Measurements from ENCODE around the gene MAP3K5.

MAP3K5 gene

GRCh38 chr6:136728033-136728939 is 64.0 kb downstream of the MAP3K5 start:
- H2BK15ac ChIP-seq (replicated peaks; ENCODE audit: low read depth) = no peak overlapping the region
- H3K4ac ChIP-seq (ENCODE audit: low read depth, low read length) = no peak overlapping the region
- no CpG with 5 or more reads among the region's 2 CpGs for WGBS (ENCODE audit: extremely low coverage, insufficient coverage, low lambda C conversion rate)
- no peak overlapping the region for H3K4me2 ChIP-seq (ENCODE audit: low read length)
- no peak overlapping the region for H3K27ac ChIP-seq (ENCODE audit: low read depth, low read length)
- H3K36me3 ChIP-seq (ENCODE audit: control insufficient read depth, insufficient read depth, low read length) = no peaks in the 10 kb centered on the region
- H3K79me1 ChIP-seq (ENCODE audit: low read length) = no peaks in the 10 kb centered on the region
- H4K5ac ChIP-seq (ENCODE audit: low read length) = no peak overlapping the region
- no peak overlapping the region for H3K56ac ChIP-seq (ENCODE audit: low read length)
- no peak overlapping the region for H2BK5ac ChIP-seq (ENCODE audit: low read length)
- no peaks in the 10 kb centered on the region for H3K79me2 ChIP-seq (ENCODE audit: control insufficient read depth, insufficient read depth, low read length)
- H3K23ac ChIP-seq (ENCODE audit: low read length) = no peak overlapping the region
- no peaks in the 10 kb centered on the region for H3K4me1 ChIP-seq (ENCODE audit: control insufficient read depth, low read depth, low read length)
- no peak for DNase-seq
- no peak overlapping the region for H3K4me3 ChIP-seq (ENCODE audit: low read length)
- no peaks in the 10 kb centered on the region for H3K27me3 ChIP-seq (ENCODE audit: insufficient read depth, low read length, poor library complexity)
- no peak overlapping the region for H4K8ac ChIP-seq (ENCODE audit: low read depth, low read length)
- no peak overlapping the region for H2BK120ac ChIP-seq (ENCODE audit: low read depth, low read length)
- H3K9ac ChIP-seq (ENCODE audit: low read length) = no peak overlapping the region
- no peak overlapping the region for H2AK5ac ChIP-seq (ENCODE audit: low read length)
- no peak overlapping the region for H3K18ac ChIP-seq (ENCODE audit: low read length)

GRCh38 chr6:136726837-136727557 is 65.3 kb downstream of the MAP3K5 start:
- Histone ChIP-seq H3K36me3 (ENCODE audit: control insufficient read depth, insufficient read depth, low read length) (no peaks in the 10 kb centered on the region), H3K4me3 (ENCODE audit: low read length) (no peak overlapping the region), H2BK120ac (ENCODE audit: low read depth, low read length) (no peak overlapping the region), H3K4me2 (ENCODE audit: low read length) (no peak overlapping the region), H3K18ac (ENCODE audit: low read length) (no peak overlapping the region), H3K27ac (ENCODE audit: low read depth, low read length) (no peak overlapping the region), H3K27me3 (ENCODE audit: insufficient read depth, low read length, poor library complexity) (no peaks in the 10 kb centered on the region), H4K8ac (ENCODE audit: low read depth, low read length) (no peak overlapping the region), H3K9ac (ENCODE audit: low read length) (no peak overlapping the region), H2AK5ac (ENCODE audit: low read length) (no peak overlapping the region), H2BK5ac (ENCODE audit: low read length) (no peak overlapping the region), H3K79me1 (ENCODE audit: low read length) (no peaks in the 10 kb centered on the region), H3K56ac (ENCODE audit: low read length) (no peak overlapping the region), H4K5ac (ENCODE audit: low read length) (no peak overlapping the region), H3K4ac (ENCODE audit: low read depth, low read length) (no peak overlapping the region), H3K4me1 (ENCODE audit: control insufficient read depth, low read depth, low read length) (no peaks in the 10 kb centered on the region), H3K79me2 (ENCODE audit: control insufficient read depth, insufficient read depth, low read length) (no peaks in the 10 kb centered on the region), H3K23ac (ENCODE audit: low read length) (no peak overlapping the region), H2BK15ac (replicated peaks; ENCODE audit: low read depth) (no peak overlapping the region)
- no peak for DNase-seq
- no CpG with 5 or more reads among the region's 3 CpGs for WGBS (ENCODE audit: extremely low coverage, insufficient coverage, low lambda C conversion rate)

- H3K27me3 ChIP-seq (ENCODE audit: insufficient read depth, low read length, poor library complexity) = no peaks in the 10 kb centered on the region
- no peak overlapping the region for H2BK5ac ChIP-seq (ENCODE audit: low read length)
- H3K4ac ChIP-seq (ENCODE audit: low read depth, low read length) = no peak overlapping the region
- no peaks in the 10 kb centered on the region for H3K36me3 ChIP-seq (ENCODE audit: control insufficient read depth, insufficient read depth, low read length)
- no peak overlapping the region for H2BK15ac ChIP-seq (replicated peaks; ENCODE audit: low read depth)
- H3K79me1 ChIP-seq (ENCODE audit: low read length) = no peaks in the 10 kb centered on the region
- H3K4me3 ChIP-seq (ENCODE audit: low read length) = no peak overlapping the region
- no CpG with 5 or more reads among the region's 4 CpGs for WGBS (ENCODE audit: extremely low coverage, insufficient coverage, low lambda C conversion rate)
- H4K5ac ChIP-seq (ENCODE audit: low read length) = no peak overlapping the region
- H2BK120ac ChIP-seq (ENCODE audit: low read depth, low read length) = no peak overlapping the region
- no peak overlapping the region for H3K23ac ChIP-seq (ENCODE audit: low read length)
- DNase-seq = no peak
- H3K4me1 ChIP-seq (ENCODE audit: control insufficient read depth, low read depth, low read length) = no peaks in the 10 kb centered on the region
- H4K8ac ChIP-seq (ENCODE audit: low read depth, low read length) = no peak overlapping the region
- no peak overlapping the region for H3K9ac ChIP-seq (ENCODE audit: low read length)
- no peak overlapping the region for H2AK5ac ChIP-seq (ENCODE audit: low read length)
- H3K4me2 ChIP-seq (ENCODE audit: low read length) = no peak overlapping the region
- H3K18ac ChIP-seq (ENCODE audit: low read length) = no peak overlapping the region
- H3K56ac ChIP-seq (ENCODE audit: low read length) = no peak overlapping the region
- no peaks in the 10 kb centered on the region for H3K79me2 ChIP-seq (ENCODE audit: control insufficient read depth, insufficient read depth, low read length)
- no peak overlapping the region for H3K27ac ChIP-seq (ENCODE audit: low read depth, low read length)
Observed at GRCh38 chr6:136725124-136725523, 67.2 kb downstream of the MAP3K5 start.

GRCh38 chr6:136723780-136724179 is 68.5 kb downstream of the MAP3K5 start:
- no peak overlapping the region for H4K5ac ChIP-seq (ENCODE audit: low read length)
- no peak overlapping the region for H2BK120ac ChIP-seq (ENCODE audit: low read depth, low read length)
- H2BK5ac ChIP-seq (ENCODE audit: low read length) = no peak overlapping the region
- no peak overlapping the region for H3K4ac ChIP-seq (ENCODE audit: low read depth, low read length)
- no peak overlapping the region for H4K8ac ChIP-seq (ENCODE audit: low read depth, low read length)
- H2BK15ac ChIP-seq (replicated peaks; ENCODE audit: low read depth) = no peak overlapping the region
- no peak overlapping the region for H3K4me3 ChIP-seq (ENCODE audit: low read length)
- no peak overlapping the region for H3K18ac ChIP-seq (ENCODE audit: low read length)
- H3K9ac ChIP-seq (ENCODE audit: low read length) = no peak overlapping the region
- no peak overlapping the region for H3K4me2 ChIP-seq (ENCODE audit: low read length)
- no peaks in the 10 kb centered on the region for H3K36me3 ChIP-seq (ENCODE audit: control insufficient read depth, insufficient read depth, low read length)
- H3K56ac ChIP-seq (ENCODE audit: low read length) = no peak overlapping the region
- no peak overlapping the region for H3K23ac ChIP-seq (ENCODE audit: low read length)
- no peak for DNase-seq
- H3K27me3 ChIP-seq (ENCODE audit: insufficient read depth, low read length, poor library complexity) = no peaks in the 10 kb centered on the region
- WGBS (ENCODE audit: extremely low coverage, insufficient coverage, low lambda C conversion rate) = no CpG with 5 or more reads among the region's 1 CpG
- H3K4me1 ChIP-seq (ENCODE audit: control insufficient read depth, low read depth, low read length) = peaks cover 2% of the 10 kb centered on the region
- no peaks in the 10 kb centered on the region for H3K79me1 ChIP-seq (ENCODE audit: low read length)
- H2AK5ac ChIP-seq (ENCODE audit: low read length) = no peak overlapping the region
- no peaks in the 10 kb centered on the region for H3K79me2 ChIP-seq (ENCODE audit: control insufficient read depth, insufficient read depth, low read length)
- H3K27ac ChIP-seq (ENCODE audit: low read depth, low read length) = no peak overlapping the region

- Histone ChIP-seq H2BK120ac (ENCODE audit: low read depth, low read length) (no peak overlapping the region), H2BK15ac (replicated peaks; ENCODE audit: low read depth) (no peak overlapping the region), H3K79me1 (ENCODE audit: low read length) (no peaks in the 10 kb centered on the region), H2AK5ac (ENCODE audit: low read length) (no peak overlapping the region), H3K4me1 (ENCODE audit: control insufficient read depth, low read depth, low read length) (peaks cover 2% of the 10 kb centered on the region), H3K56ac (ENCODE audit: low read length) (no peak overlapping the region), H3K27me3 (ENCODE audit: insufficient read depth, low read length, poor library complexity) (no peaks in the 10 kb centered on the region), H3K79me2 (ENCODE audit: control insufficient read depth, insufficient read depth, low read length) (no peaks in the 10 kb centered on the region), H3K4me2 (ENCODE audit: low read length) (no peak overlapping the region), H3K18ac (ENCODE audit: low read length) (no peak overlapping the region), H3K27ac (ENCODE audit: low read depth, low read length) (no peak overlapping the region), H3K23ac (ENCODE audit: low read length) (no peak overlapping the region), H3K36me3 (ENCODE audit: control insufficient read depth, insufficient read depth, low read length) (no peaks in the 10 kb centered on the region), H4K8ac (ENCODE audit: low read depth, low read length) (no peak overlapping the region), H2BK5ac (ENCODE audit: low read length) (no peak overlapping the region), H4K5ac (ENCODE audit: low read length) (no peak overlapping the region), H3K4me3 (ENCODE audit: low read length) (no peak overlapping the region), H3K9ac (ENCODE audit: low read length) (no peak overlapping the region), H3K4ac (ENCODE audit: low read depth, low read length) (no peak overlapping the region)
- no CpG with 5 or more reads among the region's 4 CpGs for WGBS (ENCODE audit: extremely low coverage, insufficient coverage, low lambda C conversion rate)
- no peak for DNase-seq
Observed at GRCh38 chr6:136721467-136721866, 70.8 kb downstream of the MAP3K5 start.
